ENCODE measurements around the gene NOD1.
A peak's percentile ranks its signal among the peaks of the same experiment; 100 is the strongest.

The NOD1 gene

DNA sequence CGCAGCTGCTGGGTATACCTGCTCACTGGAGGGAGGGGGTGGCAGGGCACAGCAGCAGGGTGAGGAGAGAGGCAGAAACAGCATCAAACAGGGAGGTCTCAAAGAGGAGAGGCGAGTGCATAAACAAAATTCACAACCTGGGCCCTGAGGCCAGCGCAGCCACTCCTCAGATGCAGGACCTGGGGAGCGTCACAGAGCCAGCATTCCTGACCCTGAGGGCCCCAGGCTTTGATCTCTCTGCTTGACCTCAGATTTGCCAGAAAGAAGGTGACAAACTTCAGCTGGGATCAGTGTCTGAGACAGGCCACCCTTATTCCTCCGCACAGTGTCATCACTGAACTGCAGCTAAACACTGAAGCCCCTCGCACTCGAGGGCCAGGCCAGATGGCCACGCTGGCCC lies 25.6 kb downstream of the NOD1 start:
- no peak for TF ChIP-seq POLR2A (IDR thresholded peaks at IDR 0.05; ENCODE audit: low read depth, low read length)
- no peak for TF ChIP-seq POLR2AphosphoS5 (IDR thresholded peaks at IDR 0.05; ENCODE audit: low read depth, low read length)
- TF ChIP-seq SPI1 (IDR thresholded peaks at IDR 0.05; ENCODE audit: low read depth, low read length), result no peak
- no peak for TF ChIP-seq PAX5 (IDR thresholded peaks at IDR 0.05; ENCODE audit: insufficient read depth, low read length, severe bottlenecking)
- TF ChIP-seq POU2F2 (IDR thresholded peaks at IDR 0.05; ENCODE audit: low read depth, low read length), result no peak
- no peak for TF ChIP-seq TAF1 (IDR thresholded peaks at IDR 0.05; ENCODE audit: low read depth, low read length)
- no peak for FAIRE-seq
- DNase-seq (ENCODE audit: insufficient read length, low spot score), result no peak

DNA sequence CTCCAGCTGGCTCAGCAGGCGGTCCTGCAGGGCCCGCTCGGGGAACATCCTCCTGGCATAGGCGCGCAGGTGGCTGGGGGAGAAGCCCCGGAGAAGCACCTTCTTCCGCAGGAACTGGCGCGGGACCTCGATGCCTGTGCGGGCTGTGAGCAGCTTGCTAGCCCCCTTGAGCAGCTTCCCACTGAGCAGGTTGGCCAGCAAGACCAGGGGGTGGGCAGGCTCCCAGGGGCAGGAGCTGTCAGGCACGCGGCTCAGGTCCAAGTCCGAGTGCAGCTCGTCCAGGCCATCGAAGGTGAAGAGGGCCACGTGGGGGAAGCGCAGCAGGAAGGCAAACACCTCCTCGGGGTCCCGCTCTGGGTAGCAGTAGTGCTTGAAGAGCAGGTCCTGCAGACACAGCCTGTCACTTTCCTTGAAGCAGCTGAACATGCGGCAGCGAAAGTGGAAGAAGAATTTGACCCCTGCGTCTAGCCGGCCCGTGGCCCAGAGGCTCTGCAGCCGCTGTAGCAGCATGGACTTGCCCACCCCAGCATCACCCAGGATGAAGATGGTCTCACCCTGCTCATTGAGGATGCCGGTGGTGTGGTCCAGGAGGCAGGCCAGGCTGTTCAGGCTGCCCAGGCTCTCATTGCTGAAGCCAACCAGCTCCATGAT lies 26.2 kb downstream of the NOD1 start:
- TF ChIP-seq POU2F2 (IDR thresholded peaks at IDR 0.05; ENCODE audit: low read depth, low read length), result no peak
- DNase-seq (ENCODE audit: insufficient read length, low spot score), result no peak
- no peak for FAIRE-seq

DNA sequence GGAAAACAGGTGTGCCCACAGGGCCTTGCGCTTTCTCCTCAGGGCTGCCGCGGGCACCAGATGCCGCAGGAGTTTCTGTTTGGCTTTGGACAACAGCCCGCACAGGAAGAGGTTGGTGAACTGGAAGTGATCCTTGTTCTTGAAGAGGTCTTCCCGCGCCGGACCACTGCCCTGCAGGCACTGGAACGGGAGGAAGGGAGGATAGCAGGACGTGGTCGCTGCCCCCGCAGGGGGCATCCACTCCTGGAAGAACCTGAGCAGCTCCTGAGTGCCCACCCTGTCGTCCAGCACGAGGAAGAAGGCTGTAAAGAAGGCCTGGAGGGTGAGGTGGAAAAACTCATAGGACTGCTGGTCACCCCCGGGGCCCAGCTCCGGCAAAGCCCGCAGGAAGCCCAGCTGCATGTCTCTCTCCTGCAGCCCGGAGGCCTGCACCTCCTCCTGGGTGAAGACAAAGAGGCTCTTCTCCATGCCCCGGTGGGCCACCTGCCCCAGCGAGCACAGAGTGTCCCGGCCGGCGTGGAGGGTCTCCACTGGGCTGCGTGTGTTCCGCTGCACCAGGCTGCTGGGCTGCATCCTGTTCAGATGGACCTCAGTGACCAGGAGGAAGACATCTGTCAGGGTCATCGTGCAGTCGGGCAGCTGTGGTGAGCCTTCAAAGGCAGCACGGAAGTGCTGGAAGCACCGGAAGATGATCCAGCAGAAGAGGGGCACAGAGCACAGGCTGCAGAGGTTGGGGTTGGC lies 26.9 kb downstream of the NOD1 start:
- FAIRE-seq (no peak), DNase-seq (ENCODE audit: insufficient read length, low spot score) (no peak)
- TF ChIP-seq POLR2AphosphoS5 (IDR thresholded peaks at IDR 0.05; ENCODE audit: low read depth, low read length) (no peak), TAF1 (IDR thresholded peaks at IDR 0.05; ENCODE audit: low read depth, low read length) (no peak), PAX5 (IDR thresholded peaks at IDR 0.05; ENCODE audit: insufficient read depth, low read length, severe bottlenecking) (no peak), SPI1 (IDR thresholded peaks at IDR 0.05; ENCODE audit: low read depth, low read length) (no peak), POU2F2 (IDR thresholded peaks at IDR 0.05; ENCODE audit: low read depth, low read length) (no peak), POLR2A (IDR thresholded peaks at IDR 0.05; ENCODE audit: low read depth, low read length) (no peak)

DNA sequence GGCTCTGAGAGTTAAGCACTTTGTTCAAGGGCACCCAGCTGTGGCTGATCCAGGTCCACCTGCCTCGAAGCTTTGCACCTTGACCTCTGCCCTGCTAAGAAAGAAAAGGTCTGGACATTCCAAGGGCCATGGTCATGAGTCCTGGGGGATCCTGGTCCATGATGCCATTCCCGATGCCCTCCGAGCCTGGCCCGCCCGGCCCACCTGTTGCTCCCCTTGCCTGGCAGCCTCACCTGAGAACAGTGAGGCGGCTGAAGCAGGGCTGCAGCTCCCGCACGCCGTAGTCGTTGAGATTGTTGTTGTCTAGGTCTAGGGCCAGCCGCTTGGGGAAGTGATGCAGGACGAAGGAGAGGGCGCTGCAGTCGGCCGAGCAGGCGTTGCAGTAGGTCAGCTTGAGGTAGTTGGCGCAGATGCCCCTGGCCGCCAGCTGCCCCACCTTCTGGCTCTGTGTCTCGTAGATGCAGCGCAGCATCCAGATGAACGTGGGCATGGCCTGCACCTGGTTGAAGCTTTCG lies 27.5 kb downstream of the NOD1 start:
- no peak for DNase-seq (ENCODE audit: insufficient read length, low spot score)
- FAIRE-seq, result no peak
- TF ChIP-seq POLR2AphosphoS5 (IDR thresholded peaks at IDR 0.05; ENCODE audit: low read depth, low read length) (no peak), POU2F2 (IDR thresholded peaks at IDR 0.05; ENCODE audit: low read depth, low read length) (no peak), POLR2A (IDR thresholded peaks at IDR 0.05; ENCODE audit: low read depth, low read length) (no peak), SPI1 (IDR thresholded peaks at IDR 0.05; ENCODE audit: low read depth, low read length) (no peak), PAX5 (IDR thresholded peaks at IDR 0.05; ENCODE audit: insufficient read depth, low read length, severe bottlenecking) (no peak)

DNA sequence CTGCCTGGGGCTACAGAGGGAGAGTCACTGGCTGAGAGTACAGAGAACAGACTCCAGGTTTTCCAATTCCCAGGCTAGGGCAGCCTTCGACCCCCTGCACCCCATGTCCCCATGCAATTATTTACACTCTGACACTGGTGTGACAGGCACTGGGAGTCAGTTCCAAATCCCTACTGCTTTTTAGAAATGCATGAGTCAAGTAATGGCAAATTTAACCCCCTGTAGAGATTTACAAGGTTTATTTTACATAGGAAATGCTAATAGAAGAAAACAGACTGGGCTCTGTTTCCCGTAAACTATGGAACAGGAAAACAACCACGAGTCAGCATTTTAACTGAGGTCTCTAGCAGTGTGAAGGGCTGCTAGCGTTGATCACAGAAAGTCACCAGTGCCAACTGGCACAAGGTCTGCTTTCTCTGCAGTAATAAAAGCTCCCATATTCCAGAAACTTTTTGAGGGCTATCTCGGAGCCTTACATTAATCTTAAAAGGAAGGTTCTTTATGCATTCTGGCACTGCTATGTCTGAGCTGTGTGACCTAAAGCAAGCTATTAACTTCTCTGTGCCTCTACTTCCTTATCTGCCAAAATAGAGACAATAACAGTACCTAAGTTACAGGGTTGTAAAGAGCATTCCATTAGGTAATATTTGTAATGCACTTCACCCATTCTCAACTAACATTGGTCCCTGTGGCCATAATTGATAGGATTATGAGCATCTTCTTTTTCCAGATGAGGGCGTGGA lies 28.2 kb downstream of the NOD1 start:
- FAIRE-seq (no peak), DNase-seq (ENCODE audit: insufficient read length, low spot score) (no peak)
- TF ChIP-seq POLR2A (IDR thresholded peaks at IDR 0.05; ENCODE audit: low read depth, low read length) (no peak), POLR2AphosphoS5 (IDR thresholded peaks at IDR 0.05; ENCODE audit: low read depth, low read length) (no peak), PAX5 (IDR thresholded peaks at IDR 0.05; ENCODE audit: insufficient read depth, low read length, severe bottlenecking) (no peak), SPI1 (IDR thresholded peaks at IDR 0.05; ENCODE audit: low read depth, low read length) (no peak)

DNA sequence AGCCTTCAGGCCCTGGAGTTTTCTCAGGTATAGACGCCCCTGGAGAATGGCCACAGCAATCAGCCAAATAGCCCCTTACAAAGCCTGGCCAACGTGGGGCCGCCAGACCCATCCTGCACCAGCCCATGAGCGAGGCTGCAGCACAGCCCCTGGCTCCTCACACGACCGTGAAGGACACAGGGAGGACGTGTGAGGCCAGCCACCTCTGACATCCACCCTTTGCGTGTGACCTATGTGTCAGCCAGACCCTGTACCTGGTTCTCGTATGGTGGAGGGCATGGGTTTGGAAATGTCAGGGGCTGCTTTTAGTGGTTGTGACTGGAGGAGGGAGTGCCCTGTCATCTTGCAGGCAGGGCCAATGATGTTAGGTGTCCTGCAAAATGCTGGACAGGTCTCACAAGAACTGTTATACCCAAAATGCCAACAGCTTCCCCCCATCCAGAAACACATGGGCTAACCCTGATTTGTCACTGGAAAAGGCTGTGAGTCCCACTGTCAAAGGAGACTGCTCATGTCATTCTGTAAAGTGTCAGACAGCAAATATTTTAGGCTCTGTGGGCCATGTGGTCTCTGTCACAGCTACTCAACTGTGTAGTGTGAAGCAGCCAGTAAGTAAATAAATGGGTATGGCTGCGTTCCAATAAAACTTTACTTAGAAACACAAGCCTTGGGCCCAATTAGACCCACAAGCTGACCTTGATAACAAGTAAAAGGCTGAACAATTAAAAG lies 30.0 kb downstream of the NOD1 start:
- FAIRE-seq, result no peak
- no peak for TF ChIP-seq POLR2AphosphoS5 (IDR thresholded peaks at IDR 0.05; ENCODE audit: low read depth, low read length)
- no peak for TF ChIP-seq POLR2A (IDR thresholded peaks at IDR 0.05; ENCODE audit: low read depth, low read length)
- TF ChIP-seq TAF1 (IDR thresholded peaks at IDR 0.05; ENCODE audit: low read depth, low read length), result no peak
- no peak for TF ChIP-seq SPI1 (IDR thresholded peaks at IDR 0.05; ENCODE audit: low read depth, low read length)
- no peak for TF ChIP-seq PAX5 (IDR thresholded peaks at IDR 0.05; ENCODE audit: insufficient read depth, low read length, severe bottlenecking)
- no peak for TF ChIP-seq POU2F2 (IDR thresholded peaks at IDR 0.05; ENCODE audit: low read depth, low read length)
- no peak for DNase-seq (ENCODE audit: insufficient read length, low spot score)

DNA sequence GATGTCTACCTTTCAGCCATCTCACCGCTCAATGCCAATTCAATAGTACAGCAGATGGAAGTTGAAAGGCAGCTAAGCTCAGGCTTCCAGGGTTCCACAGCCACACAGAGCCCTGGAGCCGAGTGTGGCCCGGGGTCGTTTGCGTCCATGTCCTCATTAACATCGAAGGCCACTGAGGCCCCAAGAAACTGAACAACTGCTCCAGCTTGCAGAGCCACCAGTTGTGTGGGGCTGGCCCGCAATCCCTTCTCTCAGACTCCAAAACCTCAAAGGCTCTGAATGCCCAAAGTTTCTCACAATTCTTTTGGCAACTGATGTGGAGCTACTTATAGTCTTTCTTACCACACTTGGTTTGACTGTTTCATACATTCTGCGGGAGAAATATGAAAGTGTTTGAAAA lies 31.1 kb downstream of the NOD1 start:
- no peak for TF ChIP-seq POLR2A (IDR thresholded peaks at IDR 0.05; ENCODE audit: low read depth, low read length)
- no peak for TF ChIP-seq TAF1 (IDR thresholded peaks at IDR 0.05; ENCODE audit: low read depth, low read length)
- TF ChIP-seq POLR2AphosphoS5 (IDR thresholded peaks at IDR 0.05; ENCODE audit: low read depth, low read length), result no peak
- no peak for TF ChIP-seq POU2F2 (IDR thresholded peaks at IDR 0.05; ENCODE audit: low read depth, low read length)
- DNase-seq (ENCODE audit: insufficient read length, low spot score) (no peak), FAIRE-seq (no peak)

DNA sequence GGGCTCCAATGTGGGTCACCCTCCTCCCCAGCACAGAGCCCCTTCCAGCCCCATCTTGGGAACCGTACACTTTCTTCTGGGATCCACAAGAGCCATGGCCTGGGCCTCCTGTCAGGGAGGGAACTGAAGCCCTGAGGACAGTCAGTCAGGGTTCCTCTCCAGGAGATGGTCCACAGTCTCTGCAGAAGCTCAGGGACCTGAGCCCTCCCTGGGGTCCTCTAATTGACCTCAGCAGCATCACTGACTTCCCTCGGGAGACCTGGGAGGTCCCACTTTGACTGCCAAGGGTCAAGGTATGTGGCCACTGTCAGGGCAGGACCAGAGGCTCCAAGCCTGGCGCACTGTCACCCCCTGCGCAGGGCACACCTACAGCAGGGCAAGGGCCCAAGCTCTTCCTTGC lies 32.3 kb downstream of the NOD1 start:
- FAIRE-seq (no peak), DNase-seq (ENCODE audit: insufficient read length, low spot score) (no peak)
- TF ChIP-seq SPI1 (IDR thresholded peaks at IDR 0.05; ENCODE audit: low read depth, low read length), result no peak

DNA sequence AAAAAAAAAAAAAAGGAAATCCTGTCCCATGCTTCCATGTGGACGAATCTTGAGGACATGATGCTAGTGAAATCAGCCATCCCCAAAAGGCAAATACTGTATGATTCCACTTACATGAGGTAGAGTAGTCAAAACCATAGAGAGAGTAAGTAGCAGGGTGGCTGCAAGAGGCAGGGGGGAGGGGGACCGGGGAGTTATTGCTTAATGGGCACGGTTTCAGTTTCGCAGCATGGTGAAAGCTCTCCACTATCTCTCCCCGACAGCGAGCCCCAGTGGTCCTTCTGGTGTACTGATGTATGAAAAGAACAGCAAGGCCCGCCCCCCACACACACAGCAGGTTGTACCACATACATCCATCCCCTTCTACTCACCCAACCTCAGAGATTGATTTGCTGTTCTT lies 32.8 kb downstream of the NOD1 start:
- peak; percentile 99 for FAIRE-seq
- peak; percentile 82 for DNase-seq (ENCODE audit: insufficient read length, low spot score)
- TF ChIP-seq POU2F2 (IDR thresholded peaks at IDR 0.05; ENCODE audit: low read depth, low read length), result peak; percentile 72
- TF ChIP-seq TAF1 (IDR thresholded peaks at IDR 0.05; ENCODE audit: low read depth, low read length), result no peak
